Stimulated activated CD8-positive, alpha-beta memory T cell treated with anti-CD3 and anti-CD28 coated beads, Interleukin-4, amount 100 ng/mL, for 4 hours (primary cell): ENCODE data around the gene NARS2.
"Not testable (repeated sequence)": the region's sequence is repeated elsewhere in the genome, so short reads cannot be mapped to it uniquely, and the experiment has no call there.

ENCODE experiments used
- DNase-seq, 2 donors: peaks; one replicate each; pipeline ENCODE4 v3.0.0-alpha.2; 2020; ENCODE audit warnings: low read depth in 2 of 2, low spot score in 1 of 2

The NARS2 gene

DNA sequence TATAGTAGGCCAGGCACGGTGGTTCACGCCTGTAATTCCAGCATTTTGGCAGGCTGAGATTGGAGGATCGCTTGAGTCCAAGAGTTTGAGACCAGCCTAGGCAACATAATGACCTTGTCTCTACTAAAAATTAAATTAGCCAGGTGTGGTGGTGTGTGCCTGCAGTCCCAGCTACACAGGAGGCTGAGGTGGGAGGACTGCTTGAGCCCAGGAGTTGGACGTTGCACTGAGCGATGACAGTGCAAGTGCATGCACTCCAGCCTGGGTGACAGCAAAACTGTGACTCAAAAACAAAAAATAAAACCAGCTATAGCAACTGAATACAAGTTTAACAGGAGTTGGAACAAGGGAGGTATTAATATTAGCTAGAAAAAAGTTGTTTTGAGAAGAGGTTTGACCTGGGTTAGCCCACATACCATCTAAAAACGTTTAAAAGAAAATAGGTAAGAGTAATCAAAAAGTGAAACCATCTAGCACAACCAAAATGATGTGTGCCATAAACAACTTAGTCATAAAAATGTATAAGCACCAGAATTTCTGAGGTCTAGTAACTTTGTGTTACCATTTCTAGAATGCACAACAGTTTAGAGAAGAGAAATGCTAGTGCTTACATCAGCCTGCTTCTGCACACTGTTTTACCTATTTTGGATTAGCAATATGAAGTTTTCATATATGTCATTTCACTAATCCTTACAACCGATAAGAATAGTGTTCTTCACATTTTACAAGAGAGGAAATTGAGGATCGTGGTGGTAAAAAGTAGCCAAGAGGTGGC lies 26.5 kb downstream of the NARS2 start:
- DNase-seq = no peak

DNA sequence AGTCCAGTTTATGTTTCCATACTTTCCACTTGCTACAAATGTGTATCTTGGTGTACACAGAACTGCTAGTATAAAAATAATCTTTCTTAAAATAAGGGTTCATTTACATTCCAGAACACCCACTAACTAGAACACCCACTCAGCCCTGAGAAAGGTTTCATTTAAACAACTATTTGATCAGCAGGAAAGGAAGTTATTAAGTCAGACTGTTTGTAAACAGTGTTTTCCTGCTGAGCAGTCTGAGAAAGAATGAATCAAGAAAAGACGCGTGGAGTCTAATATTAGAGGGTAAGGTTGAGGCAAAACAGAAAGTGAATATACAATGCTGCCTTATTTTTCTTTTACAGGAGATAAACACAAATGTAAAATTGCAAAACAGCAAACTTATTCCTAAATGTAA lies 32.7 kb downstream of the NARS2 start:
- no peak for DNase-seq

DNA sequence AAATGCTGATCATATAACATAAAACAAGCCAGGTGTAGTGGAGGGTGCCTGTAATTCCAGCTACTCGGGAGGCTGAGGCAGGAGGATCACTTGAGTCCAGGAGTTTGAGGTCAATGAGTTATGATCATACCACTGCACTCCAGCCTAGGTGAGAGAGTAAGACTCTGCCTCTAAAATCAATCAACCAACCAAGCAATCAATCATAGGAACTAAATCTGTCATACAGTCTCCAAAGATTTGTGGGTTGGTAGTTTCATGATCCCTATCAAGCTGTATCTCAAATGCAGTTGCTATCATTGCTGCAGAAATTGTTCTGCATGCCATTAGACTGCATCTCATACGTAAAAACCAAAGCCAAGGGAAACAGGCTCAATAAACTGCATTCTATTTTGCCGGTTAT lies 33.1 kb downstream of the NARS2 start:
- no peak for DNase-seq

DNA sequence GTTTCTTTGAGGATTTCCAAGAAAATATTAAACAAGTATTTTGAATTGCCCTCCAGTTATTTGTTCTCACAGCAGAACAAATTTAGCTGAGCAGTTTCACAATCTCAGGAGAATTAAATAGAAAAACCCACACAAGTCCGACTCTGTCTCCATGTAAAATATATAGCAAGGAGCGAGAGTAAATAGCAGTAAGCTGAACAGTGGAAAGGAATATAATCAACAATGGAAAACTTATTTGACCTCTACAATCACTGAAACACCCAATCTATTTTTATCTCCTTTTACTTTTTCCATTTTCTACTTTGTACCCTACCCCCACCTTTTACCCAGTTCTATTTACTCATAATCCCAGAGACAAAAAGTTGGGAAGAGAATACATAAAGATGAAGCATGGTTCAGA lies 34.4 kb downstream of the NARS2 start:
- no peak for DNase-seq

DNA sequence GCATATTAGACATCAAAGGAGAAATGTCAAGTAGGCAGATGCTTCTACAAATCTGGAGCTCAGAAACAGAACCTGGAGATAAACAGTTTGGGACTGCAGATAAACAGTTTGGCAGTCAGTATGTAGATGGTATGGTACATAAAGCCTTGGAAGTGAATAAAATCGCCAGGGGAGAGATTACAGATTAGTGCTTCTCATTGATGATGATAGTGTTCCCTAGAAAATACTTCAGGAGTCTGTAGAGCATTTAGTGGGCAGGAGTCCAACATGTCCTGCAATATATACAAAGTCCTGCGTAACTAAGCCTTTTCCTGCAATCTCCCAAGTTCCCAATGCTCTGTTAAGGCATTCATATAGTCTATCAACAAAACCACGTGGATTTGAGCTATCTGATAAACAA lies 35.2 kb downstream of the NARS2 start:
- no peak for DNase-seq

DNA sequence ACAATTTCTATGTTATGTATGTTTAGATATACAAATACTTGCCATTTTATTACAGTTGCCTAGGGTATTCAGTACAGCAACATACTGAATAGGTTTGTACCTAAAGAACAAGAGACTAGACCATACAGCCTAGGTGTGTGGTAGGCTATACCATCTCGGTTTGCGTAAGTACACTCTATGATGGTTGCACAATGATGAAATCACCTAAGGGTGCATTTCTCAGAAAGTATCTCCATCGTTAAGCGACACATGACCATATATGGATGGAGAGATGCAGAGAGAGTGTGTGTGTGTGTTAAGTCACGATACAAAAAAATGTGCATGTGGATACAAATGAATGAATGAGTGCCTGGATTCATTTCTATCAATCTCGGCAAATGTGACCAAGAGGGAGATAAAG lies 37.7 kb downstream of the NARS2 start:
- no peak for DNase-seq

GRCh38 chr11:78535920-78536319 lies 38.7 kb downstream of the NARS2 start:
- no peak for DNase-seq

DNA sequence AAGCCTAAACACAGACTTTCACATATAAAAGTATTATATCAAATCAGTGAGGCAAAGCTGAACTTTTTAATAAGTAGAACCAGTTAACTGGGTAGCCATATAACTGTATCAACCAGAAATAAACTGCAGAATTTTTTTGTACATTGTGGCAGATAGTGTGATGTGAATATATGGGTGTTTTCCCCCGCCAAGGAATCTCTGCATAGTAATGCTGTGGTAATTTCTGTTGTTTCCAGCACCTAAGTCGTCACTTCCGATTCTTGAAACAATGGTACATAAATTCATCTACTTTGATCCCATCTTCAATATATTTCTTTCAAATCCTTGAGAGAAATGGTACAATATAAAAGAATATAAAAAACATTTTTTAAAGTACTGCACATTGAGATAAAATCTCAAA lies 39.6 kb downstream of the NARS2 start:
- no peak for DNase-seq

DNA sequence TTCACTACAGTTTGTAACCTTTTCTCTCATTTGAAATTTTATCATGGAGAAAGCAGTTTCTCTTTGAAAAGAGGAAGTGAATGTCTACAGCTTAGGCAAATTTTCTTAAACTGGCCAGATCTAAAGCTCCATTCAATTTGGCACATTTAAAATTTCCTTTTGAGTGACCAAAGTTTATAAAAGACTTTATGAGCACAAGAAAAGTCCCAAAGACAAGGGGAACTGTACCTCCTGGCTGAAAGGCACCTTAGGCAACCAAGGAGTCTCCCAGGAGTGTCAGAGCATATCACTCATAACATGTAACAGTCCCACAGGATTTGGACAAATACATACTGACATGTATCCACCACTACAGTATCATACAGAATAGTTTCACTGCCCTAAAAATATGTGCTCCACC lies 41.3 kb downstream of the NARS2 start:
- DNase-seq = no peak

DNA sequence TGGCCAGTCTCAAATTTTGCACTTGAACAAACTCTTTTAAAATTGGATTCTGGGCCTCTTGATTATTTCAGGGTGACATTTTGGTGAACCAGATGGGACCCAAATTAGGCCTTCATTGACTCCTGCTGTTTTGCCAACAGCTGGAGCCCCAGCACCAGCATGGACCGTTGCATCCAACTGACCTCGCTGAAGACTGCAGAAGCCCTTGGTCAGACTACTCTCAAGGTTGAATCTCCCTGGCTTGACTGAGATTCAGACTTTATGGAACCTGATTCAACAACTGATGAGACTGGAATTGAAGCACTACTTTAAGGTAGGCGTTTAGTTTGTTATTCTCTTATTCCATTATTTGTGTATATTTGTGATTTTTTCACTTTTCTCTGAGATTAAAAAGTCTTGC lies 41.7 kb downstream of the NARS2 start:
- no peak for DNase-seq

DNA sequence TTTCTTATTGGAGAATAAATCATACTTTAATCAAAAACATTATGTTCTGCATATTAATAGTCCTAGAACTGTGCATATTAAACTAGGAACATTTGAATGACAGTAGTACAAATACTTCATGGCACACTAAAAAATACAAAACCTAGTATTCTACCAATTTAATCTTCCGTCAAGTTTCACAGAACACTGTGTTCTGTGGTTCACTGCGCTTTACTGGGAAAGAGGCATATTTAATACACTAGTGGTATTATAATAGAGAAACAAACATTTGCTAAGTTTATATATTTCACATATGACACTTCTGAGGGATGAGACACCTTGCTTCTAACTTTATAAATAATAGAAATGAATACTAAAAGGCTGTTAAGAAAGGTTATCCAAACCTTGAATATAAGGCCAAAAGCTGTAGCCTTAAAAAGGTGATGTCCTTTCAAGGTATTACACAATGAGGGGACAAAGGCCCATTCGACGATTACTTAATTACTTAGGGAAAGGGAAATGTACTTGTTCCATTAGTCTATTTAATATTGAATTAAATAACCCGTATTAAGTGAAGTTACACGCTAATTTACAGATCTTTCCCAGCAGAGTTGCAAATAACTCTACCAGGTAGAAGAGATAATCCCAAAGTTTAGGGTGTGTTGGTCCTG lies 48.0 kb downstream of the NARS2 start:
- no peak for DNase-seq

DNA sequence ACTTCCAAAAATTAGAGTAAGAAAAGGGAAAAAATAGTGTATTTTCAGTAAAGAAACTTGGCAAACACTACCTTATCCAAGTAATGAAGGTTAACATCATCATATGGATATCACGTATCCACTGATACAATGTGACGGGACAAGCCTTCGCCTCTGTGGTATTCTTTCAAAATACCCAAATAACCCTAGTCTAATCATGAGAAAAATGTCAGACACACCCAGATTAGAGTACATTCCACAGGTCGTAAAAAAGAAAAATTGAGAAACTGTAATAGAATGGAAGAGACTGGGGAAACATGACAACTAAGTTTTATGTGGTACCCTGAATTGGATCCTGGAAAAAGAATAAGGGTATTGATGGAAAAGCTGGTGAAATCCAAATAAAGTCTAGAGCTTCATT lies 48.9 kb downstream of the NARS2 start:
- DNase-seq = no peak

- DNase-seq = no peak
Measured at GRCh38 chr11:78520230-78520629, 54.4 kb downstream of the NARS2 start.

DNA sequence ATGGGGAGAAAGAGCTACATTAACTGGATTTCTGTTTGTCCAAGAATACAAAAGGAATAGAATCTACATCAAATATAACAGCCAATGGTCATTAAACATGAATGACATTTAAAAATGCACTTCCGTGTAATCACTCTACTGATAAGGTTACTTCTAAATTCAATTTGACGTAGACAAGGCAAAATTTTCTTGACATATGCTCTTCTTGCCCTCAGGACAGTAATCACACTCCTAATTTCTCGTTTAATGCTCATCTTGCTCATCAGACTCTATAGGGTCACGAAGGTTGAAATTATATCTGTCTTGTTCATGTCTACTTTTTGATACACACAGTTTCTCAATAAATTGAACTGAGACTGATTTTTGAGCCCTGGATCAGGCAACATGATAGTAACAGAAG lies 58.4 kb downstream of the NARS2 start:
- DNase-seq = no peak

GRCh38 chr11:78514922-78515502 lies 59.7 kb downstream of the NARS2 start:
- no peak for DNase-seq

DNA sequence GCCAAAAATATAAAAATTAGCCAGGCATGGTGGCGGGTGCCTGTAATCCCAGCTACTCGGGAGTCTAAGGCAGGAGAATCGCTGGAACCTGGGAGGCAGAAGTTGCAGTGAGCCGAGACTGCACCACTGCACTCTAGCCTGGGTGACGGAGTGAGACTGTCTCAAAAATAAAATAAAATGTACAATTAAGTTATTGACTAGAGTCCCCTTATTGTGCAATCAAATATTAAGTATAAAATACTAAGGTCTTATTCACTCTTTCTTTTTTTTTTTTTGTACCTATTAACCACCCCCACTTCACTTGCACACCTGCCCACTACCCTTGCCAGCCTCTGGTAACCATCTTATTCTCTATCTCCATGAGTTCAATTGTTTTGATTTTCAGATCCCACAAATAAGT lies 61.6 kb downstream of the NARS2 start:
- not testable (repeated sequence) for DNase-seq

GRCh38 chr11:78510597-78510996 lies 64.1 kb downstream of the NARS2 start:
- no peak for DNase-seq

DNA sequence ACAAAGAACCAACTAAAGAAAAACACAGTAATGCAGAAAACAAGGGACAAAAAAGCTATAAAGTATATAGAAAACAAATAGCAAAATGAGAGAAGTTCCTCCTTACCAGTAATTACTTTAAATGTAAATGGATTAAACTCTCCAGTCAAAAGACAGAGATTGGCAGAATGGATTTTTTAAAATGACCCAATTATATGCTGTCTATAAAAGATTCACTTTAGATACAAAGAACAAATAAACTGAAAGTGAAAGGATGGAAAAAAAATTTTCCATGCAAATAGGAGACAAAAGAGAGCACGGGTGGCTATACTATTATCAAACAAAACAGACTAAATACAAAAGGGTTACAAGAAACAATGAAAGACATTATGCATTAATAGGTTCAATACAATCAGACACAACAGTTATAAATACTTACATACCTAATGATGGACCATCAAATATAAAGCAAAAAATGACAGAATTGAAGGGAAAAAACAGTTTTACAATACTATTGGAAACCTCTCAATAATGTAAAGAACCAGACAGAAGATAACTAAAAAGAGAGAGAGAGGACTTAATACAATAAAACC lies 64.6 kb downstream of the NARS2 start:
- DNase-seq = no peak

GRCh38 chr11:78504708-78505107 lies 70.0 kb downstream of the NARS2 start:
- no peak for DNase-seq

DNA sequence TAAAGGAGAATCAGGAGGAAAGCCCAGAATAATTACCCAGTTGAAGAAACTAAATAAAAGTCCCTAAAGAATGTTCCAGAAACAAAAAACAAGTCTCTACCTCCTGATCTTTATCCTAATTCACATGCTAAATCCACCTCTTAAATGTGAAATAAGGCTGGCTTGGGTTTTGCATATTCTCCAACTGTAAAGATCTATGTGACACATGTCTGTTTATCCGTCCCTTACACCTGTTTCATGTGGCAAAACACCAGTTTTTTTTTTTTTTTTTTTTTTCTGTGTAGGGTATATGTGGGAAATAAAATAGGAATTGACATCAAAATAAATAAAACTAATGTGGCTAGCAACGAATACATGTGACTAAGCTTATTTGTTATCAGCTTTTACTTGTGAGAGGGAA lies 70.5 kb downstream of the NARS2 start:
- DNase-seq = no peak

DNA sequence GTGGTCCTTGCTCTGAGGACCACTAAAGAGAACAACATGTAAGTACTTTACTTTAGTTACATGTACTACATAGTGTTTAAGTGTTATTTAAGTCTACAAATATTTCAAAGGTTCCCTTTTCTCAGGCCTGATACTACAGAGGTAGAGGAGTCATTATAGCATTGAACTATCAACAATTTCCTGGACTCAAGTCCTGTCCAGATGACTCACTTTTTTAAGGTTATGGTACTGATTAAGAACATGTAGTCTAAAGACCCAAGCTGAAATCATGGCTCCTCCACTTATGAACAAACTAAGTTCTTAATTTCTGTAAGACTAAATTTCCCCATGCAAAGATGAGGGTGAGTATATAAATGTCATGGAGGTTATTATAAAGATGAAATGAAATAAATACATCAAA lies 74.7 kb downstream of the NARS2 start:
- DNase-seq = no peak

GRCh38 chr11:78497293-78497692 lies 77.4 kb downstream of the NARS2 start:
- DNase-seq = no peak
